Body of pancreas (tissue), 4 donors: Measurements from ENCODE around the gene COL13A1. TPM values are rescaled to one million over a fixed set of nuclear protein-coding genes. Genes with fewer than 3 reads are reported as not detected.

Source experiments
- ATAC-seq: fragments of 150-250 bp; one replicate; pipeline ENCODE4 v1.9.1; 2016
- DNase-seq, 4 donors: peaks; one replicate each; pipeline ENCODE4 v3.0.0-alpha.2; 2019
- H3K27ac ChIP-seq, 4 donors: fragments of 200-600 bp; sonication (generic); 1 replicate in 3 of 4; 2 replicates in 1 of 4; pipeline versions ENCODE4 v1.5.1 to v1.6.1; 2016 to 2019; ENCODE audit warnings: mild to moderate bottlenecking in 1 of 4, mixed read lengths in 1 of 4, moderate library complexity in 1 of 4
- H3K27me3 ChIP-seq, 2 donors: fragments of 200-600 bp; sonication (generic); one replicate each; pipeline ENCODE4 v1.6.0; 2016; ENCODE audit warnings: mild to moderate bottlenecking in 1 of 2
- H3K36me3 ChIP-seq, 2 donors: fragments of 200-600 bp; sonication (generic); replicated peaks in 1 of 2; 2 replicates each; pipeline ENCODE4 v1.5.1; 2016; ENCODE audit warnings: low read depth in 2 of 2; ENCODE audit not compliant: insufficient read depth in 1 of 2
- H3K4me1 ChIP-seq: fragments of 200-600 bp; sonication (generic); one replicate; pipeline ENCODE4 v1.6.0; 2016
- H3K4me3 ChIP-seq, 2 donors: fragments of 200-600 bp; sonication (generic); 1 replicate in 1 of 2; 2 replicates in 1 of 2; pipeline ENCODE4 v1.5.1; 2016 to 2019
- H3K9me3 ChIP-seq, 3 donors: fragments of 200-600 bp; sonication (generic); 1 replicate in 2 of 3; 2 replicates in 1 of 3; pipeline ENCODE4 v1.5.1; 2016
- POLR2A ChIP-seq, 3 donors: fragments of 450-650 bp; IDR thresholded peaks; one replicate each; pipeline ENCODE4 v1.6.1; 2016; ENCODE audit warnings: antibody characterized with exemption in 3 of 3, mild to moderate bottlenecking in 2 of 3
- WGBS, 2 donors: methylation state at CpG; one replicate each; pipeline ENCODE4 v1.1.5; 2017; 5-methylcytosine and 5-hydroxymethylcytosine counted together
- intact Hi-C: fragments of 100-400 bp; cut with DNase I; formaldehyde crosslinking; loops from one replicate; pipeline ENCODE4 v1.15.1; 2023
- total RNA-seq, 2 donors: library from RNA; depleted of rRNA; stranded (reverse); fragments of >200 nt; gene quantifications; one replicate each; pipeline ENCODE4 v1.1.0, GENCODE V29; 2016
- TF ChIP-seq, protein P1 (sequence below), 7 experiments: fragments of 450-650 bp in 4 of 7; fragments of 200-600 bp in 3 of 7; sonication (generic) in 3 of 7; IDR thresholded peaks; one replicate each; pipeline ENCODE4 v1.5.1; 2016 to 2019; ENCODE audit warnings: antibody characterized with exemption in 7 of 7

Gene COL13A1
- total RNA-seq, 2 donors from 2014 or later, result 2.3 TPM; not detected in 1

DNA sequence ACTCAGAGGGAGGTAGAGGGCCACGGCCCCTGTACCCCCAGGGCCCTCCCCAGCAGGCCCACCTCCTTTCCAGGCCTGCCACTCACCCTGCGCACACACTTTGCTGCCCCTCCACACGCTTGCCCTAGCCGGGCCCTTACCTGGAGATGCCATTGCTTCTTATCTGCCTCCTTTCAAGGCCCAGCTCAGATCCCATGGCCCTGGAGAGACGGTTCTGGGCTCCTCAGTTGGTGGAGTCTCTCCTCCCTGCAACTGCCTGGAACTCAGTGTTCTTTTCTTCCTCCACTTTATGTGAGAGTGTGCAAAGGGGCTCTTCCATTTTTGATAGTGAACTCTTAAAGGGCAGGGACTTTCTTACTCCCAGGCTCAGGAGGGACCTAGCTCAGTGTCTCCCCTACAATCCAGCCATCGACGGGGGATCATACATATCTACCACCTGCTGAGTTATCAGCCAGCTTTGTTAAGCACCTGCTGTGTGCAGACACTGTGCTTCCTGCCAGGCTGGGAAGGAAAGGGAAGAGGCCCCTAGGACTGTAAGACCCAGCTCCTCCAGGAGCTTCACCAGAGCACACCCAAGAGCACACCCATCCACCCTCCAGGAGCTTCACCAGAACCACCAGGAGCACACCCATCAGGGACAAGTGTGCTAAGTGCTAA is 161.6 kb downstream of the COL13A1 start:
- no peak for DNase-seq
- ATAC-seq, result no peak
- no peak for TF ChIP-seq POLR2A (IDR thresholded peaks at IDR 0.05)
- TF ChIP-seq, protein P1, sequence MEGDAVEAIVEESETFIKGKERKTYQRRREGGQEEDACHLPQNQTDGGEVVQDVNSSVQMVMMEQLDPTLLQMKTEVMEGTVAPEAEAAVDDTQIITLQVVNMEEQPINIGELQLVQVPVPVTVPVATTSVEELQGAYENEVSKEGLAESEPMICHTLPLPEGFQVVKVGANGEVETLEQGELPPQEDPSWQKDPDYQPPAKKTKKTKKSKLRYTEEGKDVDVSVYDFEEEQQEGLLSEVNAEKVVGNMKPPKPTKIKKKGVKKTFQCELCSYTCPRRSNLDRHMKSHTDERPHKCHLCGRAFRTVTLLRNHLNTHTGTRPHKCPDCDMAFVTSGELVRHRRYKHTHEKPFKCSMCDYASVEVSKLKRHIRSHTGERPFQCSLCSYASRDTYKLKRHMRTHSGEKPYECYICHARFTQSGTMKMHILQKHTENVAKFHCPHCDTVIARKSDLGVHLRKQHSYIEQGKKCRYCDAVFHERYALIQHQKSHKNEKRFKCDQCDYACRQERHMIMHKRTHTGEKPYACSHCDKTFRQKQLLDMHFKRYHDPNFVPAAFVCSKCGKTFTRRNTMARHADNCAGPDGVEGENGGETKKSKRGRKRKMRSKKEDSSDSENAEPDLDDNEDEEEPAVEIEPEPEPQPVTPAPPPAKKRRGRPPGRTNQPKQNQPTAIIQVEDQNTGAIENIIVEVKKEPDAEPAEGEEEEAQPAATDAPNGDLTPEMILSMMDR (IDR thresholded peaks at IDR 0.05), result no peak
- 61 to 70% methylated on average over 7 of the region's 7 CpGs for WGBS, 2 donors
- H3K4me3 ChIP-seq, result no peak overlapping the region
- intact Hi-C loops, result no loop called here
- no peak overlapping the region for H3K27ac ChIP-seq
- H3K36me3 ChIP-seq, result no peaks in the 10 kb centered on the region
- no peaks in the 10 kb centered on the region for H3K4me1 ChIP-seq
- H3K9me3 ChIP-seq, result no peaks in the 10 kb centered on the region
- H3K27me3 ChIP-seq, result no peaks in the 10 kb centered on the region

DNA sequence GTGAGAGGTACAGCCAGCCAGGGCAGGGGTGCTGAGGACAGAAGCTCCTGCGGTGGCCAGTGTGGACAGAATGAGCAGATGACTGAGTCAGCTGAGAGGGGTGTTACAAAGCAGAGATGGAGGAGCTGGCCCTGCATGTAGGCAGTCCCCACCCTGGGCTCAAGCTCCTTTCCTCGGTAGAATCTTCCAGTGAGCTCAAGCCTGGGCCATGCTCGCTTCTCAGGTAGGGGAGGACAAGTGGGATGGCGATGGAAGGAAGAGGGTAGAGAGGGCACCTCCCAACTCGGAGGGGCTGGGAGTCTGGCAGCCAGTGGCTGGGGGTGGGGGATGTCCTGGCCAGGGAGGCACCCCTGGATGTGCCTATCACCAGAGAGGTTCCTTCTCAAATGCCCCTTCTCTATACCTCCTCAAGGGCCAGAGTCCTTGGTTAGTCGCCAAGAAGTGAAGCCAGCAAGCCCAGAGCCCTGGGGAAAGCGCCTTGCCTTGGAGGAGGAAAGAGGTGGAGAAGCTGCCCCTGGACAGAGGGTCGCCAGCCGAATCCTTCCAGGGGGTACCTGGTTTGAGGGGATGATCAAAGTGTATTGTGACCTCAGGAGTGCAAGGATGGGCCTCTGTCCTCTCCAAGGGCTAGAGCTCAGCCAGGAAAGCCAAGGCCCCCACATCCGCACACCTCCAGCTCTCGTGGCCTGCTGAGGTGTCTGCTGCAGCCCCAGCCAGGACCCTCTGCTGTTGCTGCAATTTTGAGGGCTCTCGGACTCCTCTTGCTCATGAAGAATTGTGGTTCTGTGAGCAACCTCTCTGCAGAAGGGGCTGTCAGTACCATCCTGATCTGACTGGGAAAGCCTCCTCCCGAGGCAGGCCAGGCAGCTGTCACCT is 162.4 kb downstream of the COL13A1 start:
- no peaks in the 10 kb centered on the region for H3K9me3 ChIP-seq
- no peaks in the 10 kb centered on the region for H3K36me3 ChIP-seq
- 74 to 77% methylated on average over 6 to 13 of the region's 13 CpGs for WGBS, 2 donors
- no peak overlapping the region for H3K4me3 ChIP-seq
- no peaks in the 10 kb centered on the region for H3K4me1 ChIP-seq
- no peak for DNase-seq
- TF ChIP-seq POLR2A (IDR thresholded peaks at IDR 0.05), result no peak
- TF ChIP-seq, protein P1 (IDR thresholded peaks at IDR 0.05), result no peak
- no peak for ATAC-seq
- intact Hi-C loops, result no loop called here
- no peaks in the 10 kb centered on the region for H3K27me3 ChIP-seq
- H3K27ac ChIP-seq, result no peak overlapping the region

DNA sequence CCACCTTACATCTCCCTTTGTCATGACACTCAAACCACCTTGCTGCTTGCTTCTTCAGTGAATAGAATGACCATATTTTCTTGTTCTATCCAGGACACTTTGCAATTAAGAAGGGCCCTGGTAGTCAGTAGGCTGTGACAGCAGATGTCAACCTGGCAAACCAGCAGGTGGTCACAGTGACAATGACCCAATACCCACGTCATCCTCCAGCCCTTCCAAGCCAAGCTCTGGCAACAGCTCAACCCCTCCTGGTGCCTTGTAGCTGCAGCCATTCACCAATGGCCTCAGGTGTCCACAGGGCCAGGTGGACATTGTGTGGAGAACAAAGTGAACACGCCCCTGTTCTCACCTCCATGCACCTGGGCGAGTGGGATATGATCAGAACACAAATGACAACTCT is 163.4 kb downstream of the COL13A1 start:
- no peaks in the 10 kb centered on the region for H3K36me3 ChIP-seq
- intact Hi-C loops, result no loop called here
- no peak for TF ChIP-seq POLR2A (IDR thresholded peaks at IDR 0.05)
- TF ChIP-seq, protein P1 (IDR thresholded peaks at IDR 0.05), result no peak
- H3K27me3 ChIP-seq, result no peaks in the 10 kb centered on the region
- ATAC-seq (no peak), DNase-seq (no peak)
- H3K4me3 ChIP-seq, result no peak overlapping the region
- H3K27ac ChIP-seq, result no peak overlapping the region
- H3K9me3 ChIP-seq, result no peaks in the 10 kb centered on the region
- H3K4me1 ChIP-seq, result no peaks in the 10 kb centered on the region
- 67 to 79% methylated on average over 3 of the region's 3 CpGs for WGBS, 2 donors

DNA sequence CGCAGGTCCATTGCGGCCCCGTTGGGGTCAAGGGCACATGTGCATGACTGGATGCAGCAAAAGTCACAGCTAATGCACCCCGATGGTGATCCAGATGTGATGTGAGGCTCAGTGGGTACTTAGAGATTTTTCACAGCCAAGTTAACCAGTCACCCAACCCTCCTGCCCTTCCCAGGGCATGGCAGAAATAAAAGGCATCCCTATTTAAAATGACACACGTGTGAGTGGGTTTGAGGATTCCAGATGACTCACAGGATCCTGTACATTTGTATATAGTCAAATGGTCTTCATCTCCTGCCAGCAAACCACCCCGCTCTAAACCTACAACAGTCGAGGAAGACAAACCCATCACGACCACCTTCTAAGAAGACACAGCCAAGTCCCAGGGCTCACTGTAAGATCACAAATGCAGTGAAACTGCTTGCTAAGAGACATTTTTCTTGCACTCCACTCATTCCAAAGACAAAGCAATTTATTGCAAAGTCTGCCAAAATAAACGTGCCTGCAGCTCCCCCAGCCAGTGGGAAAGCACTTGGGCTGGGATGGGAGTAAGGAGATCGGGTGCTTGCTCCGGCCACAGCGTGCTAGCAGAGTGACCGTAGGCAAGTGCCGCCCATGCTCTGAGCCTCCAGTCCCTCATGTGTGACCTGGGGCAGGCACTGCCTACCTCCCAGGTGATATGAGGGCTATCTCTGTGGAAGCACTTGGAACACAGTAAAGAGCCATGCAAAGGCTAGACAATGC is 164.4 kb downstream of the COL13A1 start:
- H3K4me3 ChIP-seq, result no peak overlapping the region
- H3K4me1 ChIP-seq, result no peaks in the 10 kb centered on the region
- no peaks in the 10 kb centered on the region for H3K9me3 ChIP-seq
- WGBS, 2 donors, result 65 to 75% methylated on average over 14 of the region's 14 CpGs
- DNase-seq (no peak), ATAC-seq (no peak)
- intact Hi-C loops, result no loop called here
- H3K27me3 ChIP-seq, result no peaks in the 10 kb centered on the region
- H3K27ac ChIP-seq, result no peak overlapping the region
- TF ChIP-seq, protein P1 (IDR thresholded peaks at IDR 0.05), result no peak
- no peak for TF ChIP-seq POLR2A (IDR thresholded peaks at IDR 0.05)
- no peaks in the 10 kb centered on the region for H3K36me3 ChIP-seq
